ENCODE data around the gene TENM4.

GRCh38 chr11:78973876-78974275 is 467.0 kb downstream of the TENM4 start:
- TF ChIP-seq CTCF (IDR thresholded peaks at IDR 0.05) = no peak
- TF ChIP-seq POLR2A (IDR thresholded peaks at IDR 0.05) = no peak
